Hematopoietic multipotent progenitor cell treated with erythropoietin and hydrocortisone succinate and interleukin-3 and kit ligand, for 8 days (in vitro differentiated cells): ENCODE measurements around the gene TRHDE.
A peak's percentile ranks its signal among the peaks of the same experiment; 100 is the strongest.

Experiments used
- DNase-seq: peaks from one replicate; pipeline ENCODE4 v3.0.0-alpha.2; 2015

TRHDE gene

DNA sequence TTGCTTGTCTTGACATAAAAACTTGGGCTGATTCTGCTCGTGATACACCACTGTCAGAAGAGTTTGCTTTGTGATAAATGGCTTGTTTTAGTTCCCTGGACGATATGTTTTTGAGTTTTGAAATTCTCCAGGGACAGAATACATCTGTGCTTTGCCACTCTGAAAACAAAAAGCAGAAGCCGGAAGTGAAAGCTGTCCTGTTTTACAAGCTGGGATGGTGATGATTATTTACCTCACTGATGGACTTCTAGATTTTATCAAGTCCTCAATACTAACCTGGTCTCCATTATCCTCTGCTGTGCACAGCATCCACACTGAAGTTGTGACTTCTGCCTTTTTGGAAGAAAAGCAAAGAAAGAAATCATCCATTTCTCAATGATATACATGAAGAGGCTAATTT lies 251.6 kb downstream of the TRHDE start:
- DNase-seq, result no peak

DNA sequence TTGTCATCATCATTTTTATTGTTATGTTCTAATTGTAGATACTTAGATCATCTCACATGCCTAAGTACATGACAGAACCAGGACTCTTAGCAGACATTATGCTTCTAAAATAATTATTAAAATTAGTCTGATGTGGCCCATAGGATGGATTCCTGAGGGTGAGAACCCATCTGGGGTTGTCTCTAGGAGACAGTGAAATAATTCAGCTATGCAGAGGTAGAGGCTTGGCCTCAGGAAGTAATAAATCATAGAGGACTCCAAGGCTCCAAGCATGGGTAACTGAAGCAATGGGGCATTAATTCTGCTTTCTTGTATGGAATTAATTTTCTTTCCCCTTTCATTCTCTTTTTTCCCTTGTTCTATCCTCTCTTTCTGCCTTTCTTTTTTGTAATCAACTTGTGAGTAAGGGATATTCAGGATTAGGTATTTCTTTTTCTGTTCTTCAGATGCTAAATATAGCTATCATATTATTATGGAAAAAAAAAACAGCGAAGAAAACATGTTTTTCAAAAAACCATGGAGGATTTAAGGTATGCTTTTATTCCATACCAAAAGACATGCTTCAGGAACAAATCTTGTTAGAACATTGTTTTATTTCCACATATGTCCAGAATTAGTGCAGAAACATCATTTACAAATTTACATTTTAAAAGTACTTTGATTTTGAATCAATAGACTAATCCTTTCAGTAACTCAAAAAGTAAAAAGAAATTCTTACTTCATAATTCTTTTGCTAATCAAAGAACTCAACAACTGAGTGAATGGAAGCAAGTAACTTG lies 263.2 kb downstream of the TRHDE start:
- DNase-seq, result no peak

DNA sequence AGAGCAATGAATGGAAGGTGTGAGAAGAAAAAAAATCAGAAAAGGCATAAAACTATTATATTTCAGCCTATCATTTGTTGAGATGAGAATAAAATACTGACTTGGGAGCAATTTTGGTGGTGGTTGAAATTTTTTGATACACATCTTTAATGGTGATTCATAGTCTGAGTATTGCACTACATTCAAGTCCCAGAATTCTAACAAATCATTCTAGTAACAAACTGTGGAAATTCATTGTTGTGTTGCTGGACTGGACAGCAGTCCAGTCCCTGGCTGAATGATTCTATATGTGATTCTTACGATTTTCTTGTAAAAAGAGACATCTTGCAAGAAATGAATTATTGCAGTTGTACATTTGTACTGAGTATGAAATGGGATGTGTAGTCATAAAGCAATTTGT lies 268.6 kb downstream of the TRHDE start:
- no peak for DNase-seq

DNA sequence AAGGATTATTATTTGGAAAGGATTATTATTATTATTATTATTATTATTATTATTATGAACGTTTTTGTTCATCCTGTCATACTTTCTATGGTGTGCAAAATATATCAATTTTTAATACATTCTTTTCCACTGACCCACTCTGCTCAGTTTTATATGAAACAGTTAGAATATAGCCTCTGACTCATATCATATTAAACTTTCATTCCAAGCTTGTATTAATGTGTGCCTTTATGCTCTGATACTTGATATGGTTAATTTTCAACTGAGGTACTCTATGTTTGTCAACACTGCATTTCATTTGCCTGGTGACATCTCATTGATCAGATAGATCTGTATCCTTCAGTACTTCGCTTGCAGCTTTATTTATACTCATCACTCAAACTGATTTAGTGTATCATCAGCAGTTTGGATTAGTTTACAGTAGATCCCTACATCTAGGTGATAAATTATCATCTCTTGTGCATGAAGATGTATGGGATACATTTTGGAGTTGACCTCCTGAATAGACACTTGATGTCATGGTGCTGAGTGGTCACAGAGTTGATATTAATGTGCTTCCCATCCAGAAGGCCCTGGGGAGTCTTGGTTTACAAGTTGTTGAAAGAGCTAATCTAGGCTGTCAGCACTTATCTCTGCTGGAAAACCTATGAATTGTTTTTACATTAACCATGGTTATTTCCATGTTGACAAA lies 271.8 kb downstream of the TRHDE start:
- no peak for DNase-seq

DNA sequence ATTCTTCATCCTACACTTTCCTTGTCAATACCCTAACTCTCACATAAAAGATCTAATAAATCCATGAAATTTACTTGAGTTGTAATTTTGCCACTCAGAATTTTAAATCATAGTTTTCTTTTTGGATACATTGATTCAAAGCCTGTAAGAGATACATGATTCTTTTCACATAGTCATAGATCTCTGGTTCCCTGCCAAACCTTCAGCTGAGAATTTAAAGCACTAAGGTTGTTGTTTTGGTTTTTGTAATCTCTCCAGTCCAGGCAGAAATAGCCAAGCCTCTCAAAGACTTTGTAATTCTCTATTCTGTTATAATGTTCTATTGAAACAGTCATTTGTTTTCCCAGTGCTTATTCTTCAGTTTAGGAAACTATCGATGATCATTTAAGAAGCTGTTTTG lies 273.9 kb downstream of the TRHDE start:
- no peak for DNase-seq

DNA sequence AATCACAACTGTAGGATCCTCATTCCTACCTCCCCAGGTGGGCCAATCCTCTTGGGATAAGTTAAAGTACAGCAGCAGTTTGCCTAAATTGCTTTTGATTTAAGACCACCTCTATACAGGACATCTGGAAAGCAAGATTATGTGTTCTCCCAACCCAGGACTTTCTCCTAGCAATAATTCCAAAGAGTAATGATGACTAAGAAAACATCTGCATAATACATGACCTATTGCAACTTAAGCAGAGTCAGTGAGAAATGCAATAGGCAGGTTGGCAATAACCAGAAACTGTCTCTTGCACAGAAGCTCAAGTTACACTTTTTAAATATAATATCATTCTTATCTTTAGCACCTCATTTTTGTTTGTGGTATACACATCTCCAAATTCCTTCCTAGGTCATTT lies 275.4 kb downstream of the TRHDE start:
- DNase-seq, result no peak

DNA sequence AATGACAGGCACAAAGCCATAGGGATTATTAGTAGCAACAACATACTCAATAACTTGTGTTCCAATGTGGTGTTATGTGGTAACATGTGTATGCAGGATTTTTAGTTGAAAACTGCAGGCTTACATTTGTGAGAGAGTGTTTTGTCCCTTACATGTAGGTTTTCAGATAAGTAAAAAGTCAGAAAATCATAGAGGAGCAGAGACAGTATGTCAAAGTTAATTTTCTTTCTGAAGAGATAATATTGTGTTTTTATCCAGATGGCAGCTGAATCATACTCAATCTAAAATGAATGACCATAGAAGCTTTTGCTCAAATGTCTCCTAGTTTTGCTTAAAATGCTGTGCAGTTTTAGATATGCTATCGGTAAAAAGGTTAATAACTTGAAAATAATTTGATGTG lies 277.0 kb downstream of the TRHDE start:
- DNase-seq, result no peak

DNA sequence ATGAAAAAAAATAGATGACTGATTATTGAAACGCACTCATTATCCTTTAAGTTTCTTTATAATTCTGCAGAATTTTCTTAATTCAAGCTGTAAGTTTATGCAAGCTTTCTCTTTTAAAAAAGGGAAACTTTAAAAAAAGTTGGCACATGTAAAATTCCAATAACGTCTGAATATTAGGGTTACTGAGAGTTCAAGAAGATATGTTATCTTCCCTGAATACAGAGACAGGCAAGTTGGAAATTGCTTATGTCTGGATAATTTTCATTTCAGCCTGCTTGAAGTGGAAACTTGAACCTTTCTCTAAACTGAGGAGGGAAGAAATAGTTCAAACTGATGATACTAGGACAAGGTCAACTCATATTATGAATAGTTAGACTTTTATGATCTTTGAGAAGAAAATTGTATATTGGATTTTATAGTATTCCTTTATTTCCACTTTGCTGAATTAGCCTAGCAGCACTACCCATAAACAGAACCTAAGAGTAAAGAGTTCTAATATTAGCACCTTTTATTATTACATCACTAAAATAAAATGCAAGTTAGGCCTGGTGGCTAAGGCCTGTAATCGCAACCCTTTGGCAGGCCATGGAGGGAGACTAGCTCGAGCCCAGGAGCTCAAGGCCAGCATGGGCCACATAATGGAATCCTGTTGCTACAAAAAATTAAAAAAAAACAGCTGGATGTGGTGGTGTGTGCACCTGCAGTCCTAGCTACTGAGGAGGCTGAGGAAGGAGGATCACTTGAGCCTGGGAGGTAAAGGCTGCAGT lies 288.0 kb downstream of the TRHDE start:
- DNase-seq, result no peak

DNA sequence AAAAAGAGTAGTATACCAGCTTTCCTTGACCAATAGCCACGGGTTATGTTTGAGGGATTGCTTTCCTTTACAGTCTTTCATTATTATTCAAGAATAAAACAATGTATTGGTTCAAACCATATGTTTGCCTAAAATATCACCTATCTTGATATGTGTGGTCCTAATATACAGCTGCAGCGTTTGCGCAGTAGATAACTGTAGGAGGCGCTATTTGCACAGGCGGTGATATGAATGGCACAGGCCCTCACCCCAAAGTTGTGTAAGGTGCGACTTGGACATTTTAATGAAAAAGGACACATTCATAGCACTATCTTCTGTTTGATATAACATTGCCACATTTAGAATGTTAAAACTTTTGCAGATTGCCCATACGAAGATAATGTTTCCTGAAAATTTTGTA lies 298.4 kb downstream of the TRHDE start:
- peak; percentile 28 for DNase-seq

DNA sequence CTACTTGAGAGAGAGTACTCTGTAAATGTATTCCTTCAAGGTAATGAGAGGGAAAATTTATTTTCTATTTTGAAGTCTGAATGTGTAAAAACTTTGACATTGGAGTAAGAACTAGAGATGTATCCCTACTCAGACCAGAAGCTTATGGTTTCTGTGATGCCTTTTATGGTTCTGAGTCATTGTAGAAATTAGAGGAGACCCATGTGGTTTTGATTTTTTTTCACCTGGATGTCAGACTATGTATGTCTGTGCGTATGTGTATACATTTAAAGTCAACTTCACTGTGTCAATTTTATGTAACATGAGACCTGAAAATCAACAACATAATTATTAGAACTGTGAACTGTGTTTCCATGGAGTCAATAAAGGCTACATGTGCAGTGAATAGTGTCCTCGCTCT lies 302.0 kb downstream of the TRHDE start:
- DNase-seq, result no peak

DNA sequence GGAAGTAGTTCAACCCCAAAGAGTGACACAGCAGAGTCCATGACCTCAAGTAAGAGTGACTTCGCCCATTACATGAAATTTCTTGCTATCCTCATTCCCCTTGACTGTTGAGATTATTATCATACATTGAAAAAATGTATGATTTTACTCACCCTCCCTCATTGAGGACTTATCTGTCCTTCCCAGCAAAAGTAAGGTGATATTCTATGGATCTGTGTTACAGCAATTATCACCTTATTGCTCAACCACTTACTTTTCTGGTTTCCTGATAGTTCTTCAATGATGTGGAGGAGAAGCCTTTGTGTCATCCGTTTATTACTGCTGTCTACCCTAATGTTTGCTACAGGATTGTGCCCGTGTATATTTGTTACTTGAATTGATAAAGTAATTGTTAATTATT lies 306.2 kb downstream of the TRHDE start:
- peak; percentile 41 for DNase-seq

DNA sequence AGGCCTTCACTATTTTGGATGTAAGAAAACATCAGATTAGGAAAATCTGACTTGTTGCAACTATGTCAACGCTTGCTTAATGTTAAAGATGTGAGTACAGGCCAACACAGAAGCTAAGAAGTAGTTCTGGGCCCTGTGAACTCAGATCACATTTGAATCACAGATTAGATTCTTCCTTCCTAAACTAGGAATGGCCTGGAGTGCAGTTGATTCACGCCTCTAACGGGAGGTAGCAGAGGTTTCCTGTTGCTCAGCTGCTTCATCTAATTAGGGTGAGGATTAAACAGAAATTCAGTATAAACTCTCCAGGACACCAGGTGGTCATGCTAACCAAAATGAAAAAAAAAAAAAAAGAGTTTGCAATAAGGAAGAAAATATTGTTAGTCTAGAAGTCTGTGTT lies 314.3 kb downstream of the TRHDE start:
- DNase-seq, result no peak

DNA sequence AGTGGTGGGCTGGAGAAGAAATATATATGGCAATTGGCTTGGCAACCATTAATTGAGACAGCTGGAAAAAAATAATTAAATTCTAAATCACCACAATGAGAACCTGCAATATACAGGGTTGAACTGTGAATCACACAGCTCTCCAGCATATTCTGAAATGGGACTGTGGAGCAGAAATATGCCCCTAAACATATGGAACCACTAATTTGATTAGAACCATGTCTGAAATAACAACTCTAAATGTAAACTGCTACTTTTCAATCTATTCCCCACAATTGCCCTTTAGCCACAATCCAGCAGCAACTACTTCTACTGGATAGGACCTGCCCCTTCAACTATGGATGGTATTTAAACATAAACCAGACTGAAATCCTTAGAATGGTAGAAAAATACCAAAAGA lies 330.4 kb downstream of the TRHDE start:
- DNase-seq, result no peak

DNA sequence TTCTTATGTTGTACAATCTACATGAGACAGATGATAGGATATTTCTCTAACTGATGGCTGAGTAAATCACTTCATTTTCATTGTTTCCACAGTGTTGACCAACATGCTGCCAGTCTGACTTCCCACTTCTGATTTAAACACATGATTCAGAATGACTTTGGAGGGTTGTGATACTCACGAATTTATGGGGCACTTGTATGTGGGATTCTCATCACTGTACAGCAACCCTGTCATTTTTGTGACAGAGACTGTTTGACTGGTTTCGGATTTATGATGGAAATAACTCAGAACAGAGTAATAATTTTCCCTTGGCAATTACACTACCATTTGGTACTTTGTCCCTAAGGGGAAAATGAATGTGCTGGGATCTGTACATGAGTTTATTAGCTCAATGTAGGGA lies 333.8 kb downstream of the TRHDE start:
- no peak for DNase-seq

DNA sequence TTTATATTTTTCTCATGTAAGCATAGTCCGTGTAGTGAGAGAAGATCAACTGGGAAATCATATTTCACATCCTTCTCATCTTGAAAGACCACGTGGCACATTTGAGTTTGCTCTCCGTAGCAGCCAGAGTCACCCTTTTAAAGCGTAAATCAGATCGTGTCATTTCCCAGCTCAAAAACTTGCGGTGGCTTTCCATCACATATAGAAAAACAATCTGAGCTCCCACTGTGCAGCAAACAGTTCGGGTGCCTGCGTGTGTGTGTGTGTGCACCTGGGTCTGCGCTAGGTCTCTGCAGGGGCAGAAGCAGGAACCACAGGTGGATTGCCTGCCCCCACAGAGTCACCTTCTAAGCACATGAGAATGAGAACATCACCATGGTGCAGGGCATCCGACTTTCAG lies 338.2 kb downstream of the TRHDE start:
- no peak for DNase-seq

DNA sequence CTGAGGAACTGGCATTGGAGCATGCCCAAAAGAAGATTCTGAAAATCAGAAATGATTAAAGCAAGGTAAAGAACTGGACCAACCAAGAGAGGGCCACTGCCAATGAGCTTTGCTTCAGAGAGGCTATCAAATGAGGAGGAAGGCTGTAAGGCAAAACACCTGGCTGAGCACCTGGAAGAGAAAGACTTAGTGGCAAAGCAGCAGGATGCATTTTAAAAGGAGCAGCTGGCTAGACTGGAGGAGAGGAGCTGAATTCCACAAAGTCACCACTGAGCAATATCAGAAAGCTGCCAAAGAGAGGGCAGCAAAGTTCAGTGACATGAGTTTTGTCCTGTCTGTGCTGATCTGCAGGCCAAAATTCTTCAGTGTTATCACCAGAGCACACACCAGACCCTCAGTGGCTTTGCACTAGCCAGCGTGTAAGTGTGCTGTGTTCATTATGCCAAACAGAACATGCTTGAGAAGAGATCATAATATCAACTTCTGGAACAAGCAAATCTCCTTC lies 338.7 kb downstream of the TRHDE start:
- DNase-seq, result peak; percentile 16

DNA sequence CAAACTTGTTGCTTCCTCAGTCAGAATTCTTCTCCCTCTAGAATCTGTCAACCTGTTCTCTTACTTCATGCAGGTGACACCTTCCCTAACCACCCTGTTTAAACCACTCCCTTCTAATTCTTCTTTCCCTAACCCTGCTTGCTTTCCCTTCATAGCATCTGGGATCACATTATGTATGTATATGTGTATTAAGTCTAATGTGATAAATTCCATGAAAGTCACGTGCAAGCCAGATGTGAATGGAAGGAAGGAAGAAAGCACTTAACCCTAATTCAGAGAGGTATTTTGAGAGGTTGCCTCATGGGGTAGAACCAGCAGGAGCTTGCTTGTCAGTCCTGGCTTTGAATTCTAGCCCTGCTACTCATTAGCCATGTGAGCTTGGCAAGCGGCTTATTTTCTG lies 340.0 kb downstream of the TRHDE start:
- DNase-seq, result no peak

DNA sequence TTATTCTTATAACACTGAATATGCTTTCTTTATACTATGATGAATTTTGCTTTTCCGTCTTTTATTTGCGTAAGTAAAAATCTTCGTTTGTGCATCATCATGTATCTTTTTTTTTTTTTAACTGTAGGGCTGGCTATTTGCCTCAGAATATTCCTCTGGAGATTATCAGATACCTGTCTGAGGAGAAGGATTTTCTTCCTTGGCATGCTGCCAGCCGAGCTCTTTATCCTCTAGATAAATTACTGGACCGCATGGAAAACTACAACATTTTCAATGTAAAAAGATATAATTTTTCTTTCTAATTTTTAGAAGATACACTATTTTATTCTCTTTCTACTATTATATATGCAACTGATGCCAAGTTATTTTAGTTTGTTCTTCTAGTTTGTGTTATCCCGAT lies 346.6 kb downstream of the TRHDE start:
- DNase-seq, result no peak

DNA sequence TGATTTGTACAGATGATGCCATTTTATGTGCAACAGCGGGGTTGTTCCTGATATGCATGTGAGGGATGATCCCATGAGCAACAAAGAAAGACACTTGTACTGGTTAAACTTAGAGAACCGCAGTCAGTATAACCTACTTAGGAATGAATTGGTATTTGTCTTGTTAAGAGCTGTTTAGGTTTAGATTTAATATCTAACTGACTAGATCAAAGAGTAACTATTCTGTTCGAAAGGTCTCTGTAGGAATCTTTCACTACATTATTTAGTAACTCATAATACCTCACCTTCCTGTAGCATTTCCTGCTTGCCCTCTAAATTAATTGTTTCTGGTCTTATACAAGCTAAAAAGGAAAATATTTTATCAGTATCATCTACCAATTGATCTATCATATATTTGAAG lies 350.4 kb downstream of the TRHDE start:
- DNase-seq, result no peak

DNA sequence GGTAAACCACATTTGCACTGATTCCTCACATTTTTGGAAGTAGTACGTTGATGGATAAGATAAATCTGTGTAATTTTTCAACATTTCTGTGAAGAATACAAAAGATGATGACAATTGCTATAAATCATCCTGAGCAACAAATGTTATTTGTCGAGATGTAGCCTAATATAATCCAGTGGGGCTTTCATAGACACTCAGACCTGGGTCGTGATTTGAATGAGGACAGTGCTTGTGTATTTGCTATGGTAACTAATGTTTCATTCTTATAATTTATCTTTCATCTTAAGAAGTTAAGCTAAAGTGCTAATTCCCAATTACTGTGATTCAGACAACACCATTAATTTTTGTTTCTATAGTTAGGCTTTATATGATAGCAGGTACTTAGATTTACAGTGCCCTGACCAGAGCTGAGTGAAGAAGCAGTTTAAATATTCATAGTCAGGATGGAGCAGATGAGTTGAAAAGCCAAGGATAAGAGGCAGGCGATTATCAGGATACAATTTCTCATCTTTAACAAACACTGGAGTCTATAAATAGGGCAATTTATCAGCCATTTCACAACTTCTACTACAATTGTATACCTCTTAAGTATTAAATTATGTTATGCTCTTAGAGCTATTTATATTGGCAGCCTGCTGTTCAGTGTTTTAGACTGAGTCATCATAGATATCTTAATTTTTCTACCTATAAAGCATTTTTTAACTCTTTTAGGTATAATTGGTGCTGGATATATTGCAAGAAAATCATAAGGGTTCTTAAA lies 359.9 kb downstream of the TRHDE start:
- no peak for DNase-seq

DNA sequence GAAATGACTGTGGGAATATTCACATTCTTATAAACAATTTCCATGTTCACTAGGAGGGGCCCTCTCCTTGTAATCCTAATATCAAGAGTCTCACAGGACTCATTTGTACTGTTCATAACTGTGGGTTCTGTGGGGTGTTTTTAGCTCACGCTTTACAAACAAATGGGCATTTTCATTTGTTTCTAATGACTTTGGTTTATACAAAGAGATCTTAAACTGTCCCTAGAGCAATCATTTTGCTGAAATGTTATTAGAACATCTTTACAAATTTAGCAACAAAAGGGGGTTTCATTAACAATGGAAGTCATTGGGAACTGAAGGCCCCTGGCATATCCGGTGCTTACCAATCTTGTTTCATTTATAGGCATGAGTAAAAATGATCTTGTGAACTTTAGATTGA lies 370.5 kb downstream of the TRHDE start:
- DNase-seq, result no peak

DNA sequence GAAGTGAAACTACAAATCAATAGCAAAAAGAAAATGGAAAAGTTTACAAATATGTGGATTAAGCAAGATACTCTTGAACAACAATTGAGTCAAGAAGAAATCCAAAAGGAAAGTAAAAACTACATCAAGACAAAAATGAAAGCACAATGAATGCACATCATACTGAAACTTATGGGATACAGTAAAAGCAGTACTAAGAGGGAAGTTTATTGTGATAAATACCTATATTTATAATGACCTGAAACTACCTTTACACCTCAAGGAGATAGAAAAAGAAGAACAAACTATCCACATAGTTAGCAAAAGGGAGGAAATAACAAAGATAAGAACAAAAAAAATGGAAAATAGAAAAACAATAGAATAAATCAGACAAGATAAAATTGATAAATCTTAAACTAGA lies 375.0 kb downstream of the TRHDE start:
- no peak for DNase-seq

DNA sequence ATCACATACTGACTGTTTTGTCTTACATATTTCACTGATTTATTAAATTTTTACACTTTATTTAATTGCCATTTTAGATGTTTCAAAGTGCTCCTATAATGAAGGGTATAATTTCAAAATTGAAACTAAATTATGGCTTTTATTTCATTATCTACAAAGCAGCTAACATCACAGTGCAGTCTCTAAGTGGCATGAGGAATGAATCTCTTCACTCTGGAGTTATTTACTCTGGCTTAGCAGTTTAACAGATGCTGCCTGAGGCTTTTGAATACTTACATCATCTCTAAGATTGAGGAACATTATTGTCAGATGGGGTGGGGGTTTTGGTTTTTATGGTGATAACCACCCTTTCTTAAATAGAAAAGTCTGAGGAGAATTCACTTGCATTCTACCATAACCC lies 386.4 kb downstream of the TRHDE start:
- DNase-seq, result no peak
